ENCODE measurements around the gene TMEM198.

Gene TMEM198

DNA sequence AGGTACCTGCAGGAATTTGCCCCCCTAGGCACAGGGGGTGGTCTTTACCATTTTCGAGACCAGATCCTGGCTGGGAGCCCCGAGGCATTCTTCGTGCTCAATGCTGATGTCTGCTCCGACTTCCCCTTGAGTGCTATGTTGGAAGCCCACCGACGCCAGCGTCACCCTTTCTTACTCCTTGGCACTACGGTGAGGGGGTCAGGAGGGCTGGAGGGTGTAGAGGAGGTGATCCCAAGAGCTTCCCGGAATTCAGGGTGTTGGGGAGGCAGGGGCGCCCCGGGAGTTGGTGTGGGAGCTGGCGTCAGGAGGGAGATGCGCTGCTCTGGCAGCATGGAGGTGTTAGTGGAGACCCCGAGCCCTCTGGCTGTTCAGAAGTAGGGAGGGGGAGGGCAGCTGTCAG is 42.0 kb upstream of the TMEM198 start:
- Histone ChIP-seq H3K9ac (ENCODE audit: low read length) (no peak overlapping the region), H3K9me3 (ENCODE audit: control insufficient read depth, low read length) (no peaks in the 10 kb centered on the region), H3K4me1 (ENCODE audit: control insufficient read depth, insufficient read depth, low read length) (peaks cover 28% of the 10 kb centered on the region), H3K4me3 (ENCODE audit: low read length) (no peak overlapping the region), H3K36me3 (ENCODE audit: control insufficient read depth, insufficient read depth, low read length, severe bottlenecking) (peaks cover 42% of the 10 kb centered on the region), H3K27me3 (replicated peaks; ENCODE audit: control insufficient read depth, insufficient read depth, low read length) (no peaks in the 10 kb centered on the region)
- DNase-seq (ENCODE audit: low read depth) = no peak

DNA sequence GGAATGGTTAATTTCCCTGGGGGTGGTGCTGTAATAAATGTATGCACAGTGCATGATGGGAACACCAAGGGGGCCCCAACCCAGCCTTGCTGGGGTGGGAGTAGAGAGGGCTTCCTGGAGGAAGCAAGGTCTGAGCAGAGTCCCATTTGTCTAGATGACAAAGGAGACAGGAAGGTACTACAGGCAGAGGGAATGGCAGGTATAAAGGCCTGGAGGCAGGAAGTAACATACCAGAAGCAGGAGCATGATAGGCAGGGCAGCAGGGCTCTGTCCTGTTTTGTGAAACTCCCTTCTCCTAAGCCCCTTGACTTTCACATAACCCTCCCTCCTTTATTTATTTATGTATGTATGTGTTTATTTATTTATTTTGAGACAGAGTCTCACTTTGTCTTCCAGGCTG is 41.2 kb upstream of the TMEM198 start:
- Histone ChIP-seq H3K36me3 (ENCODE audit: control insufficient read depth, insufficient read depth, low read length, severe bottlenecking) (peaks cover 42% of the 10 kb centered on the region), H3K27me3 (replicated peaks; ENCODE audit: control insufficient read depth, insufficient read depth, low read length) (no peaks in the 10 kb centered on the region)

DNA sequence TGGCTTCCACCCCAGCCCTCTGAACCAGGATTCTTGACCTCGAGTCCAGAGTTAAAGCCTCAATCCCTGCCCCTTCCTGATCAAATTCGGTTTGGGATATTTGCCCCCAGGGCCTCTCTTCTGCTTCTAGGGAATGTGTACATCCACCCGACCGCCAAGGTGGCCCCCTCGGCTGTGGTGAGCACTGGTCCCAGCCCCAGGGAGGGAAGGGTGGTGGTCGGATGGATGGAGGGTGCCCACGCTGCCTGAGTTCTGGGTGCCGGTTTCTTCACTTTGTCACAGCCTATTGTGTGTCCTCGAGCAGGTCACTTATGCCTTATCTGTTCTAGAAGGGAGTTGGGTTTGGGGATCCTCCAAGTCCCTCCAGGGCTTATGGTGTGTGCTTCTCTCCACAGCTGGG is 38.2 kb upstream of the TMEM198 start:
- DNase-seq (ENCODE audit: low read depth) = no peak
- Histone ChIP-seq H3K4me3 (ENCODE audit: low read length) (no peak overlapping the region), H3K27me3 (replicated peaks; ENCODE audit: control insufficient read depth, insufficient read depth, low read length) (no peaks in the 10 kb centered on the region), H3K36me3 (ENCODE audit: control insufficient read depth, insufficient read depth, low read length, severe bottlenecking) (peaks cover 42% of the 10 kb centered on the region), H3K4me1 (ENCODE audit: control insufficient read depth, insufficient read depth, low read length) (peaks cover 13% of the 10 kb centered on the region), H3K9me3 (ENCODE audit: control insufficient read depth, low read length) (no peaks in the 10 kb centered on the region), H3K9ac (ENCODE audit: low read length) (no peak overlapping the region)

More for the DNA sequence above, 41.2 kb upstream of the TMEM198 start:
- no peak for DNase-seq (ENCODE audit: low read depth)
- Histone ChIP-seq H3K9ac (ENCODE audit: low read length) (no peak overlapping the region), H3K4me1 (ENCODE audit: control insufficient read depth, insufficient read depth, low read length) (peaks cover 22% of the 10 kb centered on the region), H3K9me3 (ENCODE audit: control insufficient read depth, low read length) (no peaks in the 10 kb centered on the region), H3K4me3 (ENCODE audit: low read length) (no peak overlapping the region)

DNA sequence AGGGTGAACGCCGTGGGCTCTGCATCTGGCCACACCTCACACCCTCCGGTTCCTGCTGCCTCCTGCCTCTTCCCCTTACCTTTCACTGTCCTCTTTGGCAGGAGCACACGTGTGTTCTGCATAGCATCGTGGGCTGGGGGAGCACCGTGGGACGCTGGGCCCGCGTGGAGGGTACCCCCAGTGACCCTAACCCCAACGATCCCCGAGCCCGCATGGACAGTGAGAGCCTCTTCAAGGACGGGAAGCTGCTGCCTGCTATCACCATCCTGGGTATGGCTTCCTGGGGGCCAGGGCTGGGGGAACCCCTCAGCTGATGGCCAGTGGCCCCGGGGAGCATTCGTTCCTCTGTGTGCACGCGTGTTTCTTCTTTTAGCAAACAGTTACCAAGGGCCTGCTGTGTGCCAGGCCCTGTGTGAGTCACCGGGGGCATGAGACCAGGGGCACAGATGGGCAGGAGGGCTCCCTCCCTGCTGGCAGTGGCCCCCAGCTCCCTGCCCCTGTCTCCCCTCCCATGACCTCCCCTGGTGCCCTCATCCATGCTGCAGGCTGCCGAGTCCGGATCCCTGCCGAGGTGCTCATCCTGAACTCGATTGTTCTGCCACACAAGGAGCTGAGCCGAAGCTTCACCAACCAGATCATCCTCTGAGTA is 37.6 kb upstream of the TMEM198 start:
- H3K4me3 ChIP-seq (ENCODE audit: low read length) = no peak overlapping the region
- H3K9me3 ChIP-seq (ENCODE audit: control insufficient read depth, low read length) = no peaks in the 10 kb centered on the region
- peaks cover 42% of the 10 kb centered on the region for H3K36me3 ChIP-seq (ENCODE audit: control insufficient read depth, insufficient read depth, low read length, severe bottlenecking)
- no peak overlapping the region for H3K9ac ChIP-seq (ENCODE audit: low read length)
- H3K27me3 ChIP-seq (replicated peaks; ENCODE audit: control insufficient read depth, insufficient read depth, low read length) = peaks cover 2% of the 10 kb centered on the region
- H3K4me1 ChIP-seq (ENCODE audit: control insufficient read depth, insufficient read depth, low read length) = peaks cover 13% of the 10 kb centered on the region
- no peak for DNase-seq (ENCODE audit: low read depth)

DNA sequence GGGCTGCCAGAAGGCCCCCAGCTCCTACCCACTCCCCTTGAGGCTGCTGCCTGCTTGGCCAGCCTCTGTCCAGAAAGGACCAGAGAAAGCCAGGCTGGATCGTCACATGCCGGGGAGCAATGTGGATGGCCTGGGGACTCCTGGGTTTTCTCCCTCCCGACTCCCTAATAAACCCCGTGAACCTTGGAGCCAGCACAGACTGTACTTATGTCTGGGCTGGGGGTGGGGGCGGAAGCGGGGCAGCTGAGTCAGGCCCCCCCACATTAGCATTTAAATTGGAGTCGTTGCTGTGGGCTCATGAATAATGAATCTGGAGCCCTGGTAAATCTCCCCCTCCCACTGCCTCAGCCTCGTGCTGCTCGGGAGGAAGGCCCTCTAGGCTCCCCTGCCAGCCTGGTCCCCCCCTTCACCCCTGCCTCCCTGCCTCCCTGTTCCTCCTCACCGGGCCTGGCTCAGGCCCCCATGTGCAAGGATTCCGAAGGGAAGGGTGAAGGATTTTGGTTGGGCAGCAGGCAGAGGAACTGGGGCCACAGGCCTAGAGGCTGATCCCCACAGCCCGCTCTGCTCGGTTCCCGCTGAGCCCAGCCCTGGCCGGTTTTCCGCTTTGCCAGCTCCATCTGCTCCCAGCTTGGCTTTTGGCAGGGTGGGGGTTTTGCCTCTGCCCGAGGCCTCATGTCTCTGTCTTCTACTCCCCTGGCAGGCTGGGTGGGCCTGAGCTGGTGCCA is 36.9 kb upstream of the TMEM198 start:
- Histone ChIP-seq H3K4me1 (ENCODE audit: control insufficient read depth, insufficient read depth, low read length) (peaks cover 13% of the 10 kb centered on the region), H3K4me3 (ENCODE audit: low read length) (no peak overlapping the region), H3K9me3 (ENCODE audit: control insufficient read depth, low read length) (no peaks in the 10 kb centered on the region), H3K9ac (ENCODE audit: low read length) (no peak overlapping the region), H3K27me3 (replicated peaks; ENCODE audit: control insufficient read depth, insufficient read depth, low read length) (peaks cover 5% of the 10 kb centered on the region), H3K36me3 (ENCODE audit: control insufficient read depth, insufficient read depth, low read length, severe bottlenecking) (peaks cover 42% of the 10 kb centered on the region)
- DNase-seq (ENCODE audit: low read depth) = no peak

DNA sequence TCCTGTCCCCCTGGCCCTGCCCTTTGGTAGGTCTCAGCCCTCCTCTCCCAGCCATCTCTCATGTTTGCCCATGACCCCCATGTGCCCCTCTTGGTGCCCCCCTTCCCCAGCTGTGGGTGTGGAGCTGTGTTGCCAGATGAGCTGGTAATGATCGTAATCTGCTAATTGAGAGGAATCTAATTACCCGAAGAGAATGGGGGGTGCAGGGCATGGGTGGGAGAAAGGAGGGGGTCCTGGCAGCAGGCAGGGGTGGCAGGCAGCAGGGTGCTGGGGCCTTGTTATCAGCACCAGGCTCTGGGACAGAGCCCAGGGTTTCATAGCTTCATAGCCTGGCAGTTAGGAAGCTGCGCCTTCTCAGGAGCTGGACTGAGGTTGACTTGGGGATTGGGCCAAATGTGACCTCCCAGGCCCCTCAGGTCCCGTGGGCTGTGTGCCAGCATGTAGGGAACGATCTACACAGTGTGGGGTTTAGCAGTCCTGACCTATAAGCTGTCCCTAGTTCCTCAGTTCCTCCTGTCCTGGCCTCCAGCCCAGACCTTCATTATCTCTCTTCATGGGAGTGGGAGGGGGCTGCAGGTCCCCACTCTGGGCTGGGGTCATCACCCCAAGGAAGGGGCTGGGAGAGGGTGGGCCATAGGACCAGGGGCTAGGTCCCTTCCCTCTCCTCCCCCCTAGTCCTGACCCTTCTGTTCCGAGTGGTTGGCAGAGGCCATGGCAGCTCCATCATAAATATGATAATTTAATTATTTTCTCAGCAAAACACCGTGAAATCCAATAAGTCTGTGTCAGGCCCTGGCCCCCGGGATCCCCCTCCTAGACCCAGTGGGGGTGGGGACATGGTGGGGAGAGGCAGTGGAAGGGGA is 36.0 kb upstream of the TMEM198 start:
- no peak overlapping the region for H3K9ac ChIP-seq (ENCODE audit: low read length)

DNA sequence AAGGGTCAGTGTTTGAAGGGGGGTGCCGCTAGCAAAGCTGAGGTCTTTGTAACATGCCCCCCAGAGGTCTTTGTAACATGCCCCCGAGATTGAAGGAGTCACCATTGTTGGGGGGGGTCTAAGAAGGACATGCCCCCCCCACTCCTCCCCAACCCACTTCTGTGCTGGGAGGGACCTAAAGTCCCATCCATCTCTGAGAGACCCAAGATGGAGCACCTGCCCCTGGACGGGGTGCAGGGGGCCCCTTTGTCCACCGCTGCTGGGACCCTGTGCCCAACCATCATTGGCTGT is 35.4 kb upstream of the TMEM198 start:
- DNase-seq (ENCODE audit: low read depth) = no peak
- Histone ChIP-seq H3K9ac (ENCODE audit: low read length) (no peak overlapping the region), H3K9me3 (ENCODE audit: control insufficient read depth, low read length) (no peaks in the 10 kb centered on the region), H3K4me3 (ENCODE audit: low read length) (no peak overlapping the region), H3K4me1 (ENCODE audit: control insufficient read depth, insufficient read depth, low read length) (peaks cover 17% of the 10 kb centered on the region), H3K36me3 (ENCODE audit: control insufficient read depth, insufficient read depth, low read length, severe bottlenecking) (peaks cover 32% of the 10 kb centered on the region), H3K27me3 (replicated peaks; ENCODE audit: control insufficient read depth, insufficient read depth, low read length) (peaks cover 19% of the 10 kb centered on the region)

More for the DNA sequence above, 36.0 kb upstream of the TMEM198 start:
- Histone ChIP-seq H3K4me1 (ENCODE audit: control insufficient read depth, insufficient read depth, low read length) (peaks cover 17% of the 10 kb centered on the region), H3K4me3 (ENCODE audit: low read length) (no peak overlapping the region), H3K36me3 (ENCODE audit: control insufficient read depth, insufficient read depth, low read length, severe bottlenecking) (peaks cover 35% of the 10 kb centered on the region), H3K9me3 (ENCODE audit: control insufficient read depth, low read length) (no peaks in the 10 kb centered on the region), H3K27me3 (replicated peaks; ENCODE audit: control insufficient read depth, insufficient read depth, low read length) (peaks cover 13% of the 10 kb centered on the region)
- no peak for DNase-seq (ENCODE audit: low read depth)

DNA sequence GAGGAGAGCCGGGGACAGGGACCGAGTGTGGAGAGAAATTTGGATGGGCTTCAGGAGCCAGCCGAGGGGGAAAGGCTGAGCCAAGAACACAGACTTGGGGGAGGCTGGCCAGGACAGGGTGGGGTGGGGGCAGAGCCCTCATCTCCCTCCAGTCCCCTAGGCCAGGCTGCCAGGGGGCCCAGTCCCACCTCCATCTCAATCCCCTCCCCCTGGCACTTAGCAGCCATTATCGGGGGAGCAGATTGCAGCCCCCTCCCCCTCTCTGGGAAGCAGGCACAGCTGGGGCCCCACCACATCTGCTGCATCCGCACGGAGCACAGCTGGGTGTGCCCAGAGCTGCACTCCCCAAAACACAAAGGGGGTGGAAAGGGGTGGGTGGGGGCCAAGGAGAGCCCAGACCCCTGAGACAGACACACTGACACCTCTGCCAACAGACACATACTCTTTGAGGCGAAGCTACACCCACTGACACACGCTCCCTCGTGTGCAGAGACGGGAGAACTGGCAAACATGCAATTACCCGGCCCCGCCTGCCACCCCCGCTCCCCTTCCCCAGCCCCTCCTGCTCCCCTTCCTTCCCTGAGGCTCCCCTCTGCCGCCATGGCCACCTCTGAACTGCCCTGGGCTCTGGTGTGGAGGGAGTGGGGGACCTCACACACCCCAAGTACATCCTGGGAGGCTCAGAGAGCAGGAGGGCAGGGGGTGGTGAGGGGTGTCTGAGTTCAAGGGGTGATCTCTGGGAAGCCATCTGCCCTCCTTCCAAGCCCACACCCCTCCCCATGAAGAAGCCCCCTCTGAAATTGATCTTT is 34.7 kb upstream of the TMEM198 start:
- Histone ChIP-seq H3K9ac (ENCODE audit: low read length) (no peak overlapping the region), H3K36me3 (ENCODE audit: control insufficient read depth, insufficient read depth, low read length, severe bottlenecking) (peaks cover 24% of the 10 kb centered on the region), H3K9me3 (ENCODE audit: control insufficient read depth, low read length) (no peaks in the 10 kb centered on the region), H3K4me3 (ENCODE audit: low read length) (no peak overlapping the region), H3K4me1 (ENCODE audit: control insufficient read depth, insufficient read depth, low read length) (peaks cover 22% of the 10 kb centered on the region), H3K27me3 (replicated peaks; ENCODE audit: control insufficient read depth, insufficient read depth, low read length) (peaks cover 27% of the 10 kb centered on the region)
- DNase-seq (ENCODE audit: low read depth) = no peak

DNA sequence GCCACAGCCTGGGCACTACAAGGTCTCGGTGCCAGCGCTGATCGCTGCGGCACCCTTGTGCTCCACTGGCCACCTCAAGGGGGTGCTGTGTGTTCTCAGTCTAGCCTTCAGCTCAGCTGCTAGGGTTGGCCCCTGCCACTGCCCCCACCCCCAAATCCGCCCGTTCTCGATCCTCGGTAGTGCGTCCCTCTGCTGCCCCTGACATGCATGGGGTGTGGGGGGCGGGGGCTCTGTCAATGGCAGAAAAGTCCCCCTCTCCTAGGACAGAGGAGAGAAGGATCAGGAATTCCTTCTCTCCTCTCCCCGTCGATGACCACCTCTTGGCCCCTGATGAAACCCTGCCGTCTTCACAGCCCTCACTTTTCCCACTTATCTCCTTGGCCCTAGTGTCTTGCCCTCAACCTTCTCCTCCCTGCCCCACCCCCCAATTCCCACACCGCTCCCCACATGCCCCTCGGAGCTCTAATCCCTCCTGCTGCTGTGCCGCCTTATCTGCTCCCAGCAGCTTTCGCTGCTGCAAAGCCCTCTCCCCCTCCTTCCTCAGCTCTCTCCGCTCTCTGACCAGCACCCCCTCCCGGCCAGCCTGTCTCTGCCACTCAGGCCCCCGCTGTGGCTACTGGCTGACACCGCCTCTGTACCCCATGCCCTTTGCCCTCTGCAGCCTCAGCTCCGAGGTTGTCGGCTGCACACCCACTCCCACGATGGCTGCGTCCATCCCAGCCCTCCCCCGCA is 33.9 kb upstream of the TMEM198 start:
- peaks cover 27% of the 10 kb centered on the region for H3K4me1 ChIP-seq (ENCODE audit: control insufficient read depth, insufficient read depth, low read length)
- peak overlapping the region; percentile 59 for H3K4me3 ChIP-seq (ENCODE audit: low read length)

DNA sequence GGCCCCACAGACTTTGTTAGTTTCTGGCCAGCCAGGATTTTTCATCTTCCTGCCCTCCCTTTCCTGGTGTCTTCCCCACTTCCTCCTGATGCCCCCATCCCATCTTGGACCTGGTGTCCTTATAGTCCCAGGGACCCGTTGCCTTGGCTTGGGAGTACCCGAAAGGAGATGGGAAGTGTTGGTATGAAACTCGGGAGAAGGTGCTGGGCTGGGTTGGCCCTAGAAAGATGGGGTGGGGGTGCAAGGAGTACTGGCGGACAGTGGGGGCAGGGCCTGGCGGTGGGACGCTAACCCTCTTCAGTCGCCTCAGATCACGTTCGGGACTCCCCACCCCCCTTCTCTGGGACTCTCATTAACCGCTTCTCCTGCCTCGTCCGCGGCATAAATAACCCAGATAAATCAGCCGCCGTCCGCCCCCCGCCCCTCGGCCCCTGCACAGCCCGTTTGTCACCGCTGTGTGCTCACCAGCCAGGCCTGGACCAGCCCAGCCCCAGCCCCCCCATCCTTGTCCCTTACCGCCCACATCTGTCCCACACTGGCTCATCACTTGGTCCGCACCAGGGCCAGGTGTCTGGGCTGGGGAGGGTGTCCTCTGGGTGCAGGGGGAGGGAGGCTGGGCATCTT is 33.2 kb upstream of the TMEM198 start:
- Histone ChIP-seq H3K4me3 (ENCODE audit: low read length) (no peak overlapping the region), H3K9me3 (ENCODE audit: control insufficient read depth, low read length) (no peaks in the 10 kb centered on the region), H3K27me3 (replicated peaks; ENCODE audit: control insufficient read depth, insufficient read depth, low read length) (peaks cover 27% of the 10 kb centered on the region), H3K36me3 (ENCODE audit: control insufficient read depth, insufficient read depth, low read length, severe bottlenecking) (peaks cover 10% of the 10 kb centered on the region), H3K4me1 (ENCODE audit: control insufficient read depth, insufficient read depth, low read length) (peaks cover 27% of the 10 kb centered on the region), H3K9ac (ENCODE audit: low read length) (no peak overlapping the region)
- no peak for DNase-seq (ENCODE audit: low read depth)

More for the DNA sequence above, 33.9 kb upstream of the TMEM198 start:
- DNase-seq (ENCODE audit: low read depth) = peak; percentile 81
- Histone ChIP-seq H3K27me3 (replicated peaks; ENCODE audit: control insufficient read depth, insufficient read depth, low read length) (peaks cover 27% of the 10 kb centered on the region), H3K36me3 (ENCODE audit: control insufficient read depth, insufficient read depth, low read length, severe bottlenecking) (peaks cover 17% of the 10 kb centered on the region), H3K9ac (ENCODE audit: low read length) (no peak overlapping the region), H3K9me3 (ENCODE audit: control insufficient read depth, low read length) (no peaks in the 10 kb centered on the region)
